GM23248 (cell line): Measurements from ENCODE around the gene EEF1A2.

Experiments used
- EZH2 ChIP-seq: fragments of 200-600 bp; sonication (generic); IDR thresholded peaks from 2 replicates; pipeline ENCODE4 v1.6.1; 2018; ENCODE audit warnings: antibody characterized with exemption, mild to moderate bottlenecking; ENCODE audit not compliant: insufficient read depth, poor library complexity, severe bottlenecking
- EZH2phosphoT487 ChIP-seq: fragments of 200-600 bp; sonication (generic); IDR thresholded peaks from 2 replicates; pipeline ENCODE4 v1.6.1; 2018; ENCODE audit warnings: antibody characterized with exemption, moderate library complexity, mild to moderate bottlenecking, low read depth; ENCODE audit not compliant: insufficient read depth

GRCh38 chr20:63477061-63477616 is 21.7 kb downstream of the EEF1A2 start:
- TF ChIP-seq EZH2phosphoT487 (no peak), EZH2 (no peak)
